Fibroblast of gingiva (primary cell): ENCODE results near the gene WHAMM.
A peak's percentile ranks its signal among the peaks of the same experiment; 100 is the strongest.
"Not testable (repeated sequence)": the region's sequence is repeated elsewhere in the genome, so short reads cannot be mapped to it uniquely, and the experiment has no call there.

Experiments
- DNase-seq: peaks from one replicate; pipeline ENCODE4 v3.0.0-alpha.2; 2011; ENCODE audit warnings: low read depth

The WHAMM gene

DNA sequence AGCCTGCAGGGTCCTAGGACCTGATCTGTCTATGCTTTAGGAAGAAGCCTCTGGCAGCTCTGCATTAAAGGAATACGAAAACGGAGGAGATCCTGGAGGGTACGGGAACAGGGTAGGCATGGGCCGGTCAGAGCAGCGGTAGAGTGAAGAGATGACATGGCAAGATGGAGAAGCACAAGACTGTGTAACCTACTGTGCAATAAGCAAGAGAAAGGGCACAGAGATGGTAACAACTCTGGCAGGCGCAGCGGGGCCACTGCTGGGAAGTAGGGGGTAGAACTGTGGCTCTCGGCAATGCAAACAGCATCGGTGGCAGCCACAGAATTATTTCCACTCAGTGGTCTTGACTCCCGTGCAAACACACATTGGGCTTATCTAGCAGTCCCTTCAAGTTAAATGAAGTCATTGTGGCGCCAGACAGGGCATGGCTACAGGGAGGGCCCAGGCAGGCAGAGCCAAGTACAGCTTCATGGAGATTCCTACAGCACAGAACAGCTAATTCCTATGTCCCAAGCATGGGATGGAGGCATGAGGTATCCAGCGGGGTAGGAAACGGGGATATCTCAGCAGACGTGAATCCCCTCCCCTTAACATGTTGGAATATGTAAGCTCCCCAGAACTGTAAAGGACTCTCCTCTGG, 28.8 kb downstream of the WHAMM start:
- no peak for DNase-seq

DNA sequence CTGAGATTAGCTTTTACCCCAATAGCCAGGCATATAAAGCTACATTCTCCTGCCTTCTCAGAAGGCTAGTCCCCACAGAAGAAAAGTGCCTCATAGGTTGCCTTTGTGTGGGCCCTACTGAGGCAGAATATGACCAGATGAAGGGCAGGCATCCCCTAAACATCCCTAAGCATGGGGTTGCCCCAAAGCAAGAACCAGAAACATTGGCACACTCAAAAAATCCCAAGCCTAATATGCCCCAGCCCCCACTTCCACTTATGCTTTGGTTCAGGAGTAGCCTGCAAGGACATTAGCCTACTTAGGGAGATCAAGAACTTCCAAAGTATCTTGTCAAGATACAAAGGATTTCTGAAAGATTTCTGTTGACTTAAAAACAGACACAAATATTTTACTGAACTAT, 29.7 kb downstream of the WHAMM start:
- no peak for DNase-seq

DNA sequence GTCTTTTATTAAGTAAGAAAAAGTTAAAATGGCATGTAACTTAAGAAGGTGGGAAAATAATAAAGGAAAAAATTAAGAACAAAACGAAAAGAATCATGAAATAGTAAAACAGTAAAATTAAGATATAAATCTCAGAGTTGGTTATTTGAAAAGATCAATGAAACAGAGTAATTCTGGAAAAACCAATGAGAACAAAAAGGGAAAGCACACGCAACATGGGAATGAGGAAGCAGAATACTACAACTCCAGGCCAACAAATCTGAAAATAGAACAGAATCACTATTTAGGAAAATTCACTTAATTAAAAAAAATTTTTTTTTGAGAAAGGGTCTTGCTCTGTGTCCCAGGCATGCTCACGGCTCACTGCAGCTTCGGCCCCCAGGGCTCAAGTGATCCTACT, 30.7 kb downstream of the WHAMM start:
- DNase-seq = no peak

DNA sequence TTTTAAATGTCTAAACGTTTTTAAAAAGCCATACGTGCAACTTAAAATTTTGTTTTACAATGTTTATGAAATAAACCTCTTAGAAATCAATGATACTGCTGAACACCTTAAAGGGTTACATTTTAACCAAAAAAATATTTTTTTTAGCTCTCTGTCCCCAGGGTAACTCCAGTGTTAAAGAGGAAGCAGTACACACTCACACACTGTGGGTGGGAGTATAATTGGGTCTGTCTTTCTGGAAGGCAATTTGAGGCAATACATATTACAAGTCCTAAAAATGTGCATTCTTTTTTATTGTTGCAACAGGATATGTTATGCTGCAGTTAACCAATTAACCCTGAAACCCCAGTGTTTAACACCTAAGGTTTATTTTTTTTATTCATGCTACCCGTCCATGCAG, 34.1 kb downstream of the WHAMM start:
- DNase-seq = no peak

DNA sequence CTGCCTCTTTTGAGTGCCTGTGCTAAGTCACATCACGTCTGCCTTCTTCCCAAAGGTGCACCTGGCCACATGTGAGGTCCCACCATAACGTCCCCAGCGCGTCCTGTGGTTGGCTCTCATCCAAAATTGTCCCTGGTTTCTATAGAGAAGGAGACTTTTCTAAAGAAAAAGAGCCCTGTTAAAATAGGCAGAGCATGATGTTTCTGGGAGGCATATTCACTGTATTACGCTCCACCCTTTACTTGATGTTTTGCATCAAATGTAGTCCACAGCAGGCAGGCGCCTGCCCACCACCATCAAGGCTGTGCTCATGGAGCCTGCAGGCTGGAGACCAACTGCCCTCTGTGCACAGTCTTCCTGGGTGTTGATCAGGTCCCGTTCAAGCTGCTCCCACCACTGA, 36.3 kb downstream of the WHAMM start:
- no peak for DNase-seq

DNA sequence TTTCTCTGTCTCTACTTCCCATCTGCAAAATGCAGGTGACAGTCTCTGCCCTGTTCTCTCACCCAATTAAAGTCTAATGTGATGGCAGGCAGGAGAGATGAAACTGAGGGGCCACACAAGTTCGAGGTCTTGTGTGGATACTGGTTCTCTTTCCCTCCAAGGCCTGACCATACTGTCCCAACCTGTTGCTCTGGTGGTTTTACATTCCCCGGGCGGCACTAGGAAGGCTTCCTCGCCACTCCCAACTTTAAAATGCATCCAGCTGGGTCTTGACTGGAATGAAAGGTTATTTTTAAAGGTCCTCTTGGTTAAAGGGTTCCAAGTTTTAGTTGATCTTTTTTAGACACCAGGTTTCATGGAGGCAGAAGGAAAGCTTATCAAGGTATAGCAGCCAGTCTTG, 37.2 kb downstream of the WHAMM start:
- no peak for DNase-seq

DNA sequence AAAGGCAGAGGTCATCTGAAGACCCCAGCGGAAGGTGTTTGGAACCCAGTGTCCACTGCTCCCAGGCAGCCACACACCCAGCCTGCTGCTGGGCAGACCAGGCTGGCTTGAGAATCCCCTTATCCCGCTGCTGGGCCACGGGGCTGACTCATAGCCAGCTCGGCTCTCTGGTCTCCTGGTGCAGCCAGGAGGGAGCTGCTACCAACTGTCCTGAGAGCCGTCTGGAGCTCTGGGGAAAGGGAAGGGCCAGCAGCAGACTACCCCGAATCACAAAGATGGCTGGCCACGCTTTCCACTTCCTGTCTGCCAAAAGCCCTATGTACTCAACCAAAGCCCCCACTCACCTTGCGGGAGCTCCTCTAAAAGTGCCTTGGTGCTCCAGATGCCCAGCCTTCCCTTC, 38.3 kb downstream of the WHAMM start:
- no peak for DNase-seq

DNA sequence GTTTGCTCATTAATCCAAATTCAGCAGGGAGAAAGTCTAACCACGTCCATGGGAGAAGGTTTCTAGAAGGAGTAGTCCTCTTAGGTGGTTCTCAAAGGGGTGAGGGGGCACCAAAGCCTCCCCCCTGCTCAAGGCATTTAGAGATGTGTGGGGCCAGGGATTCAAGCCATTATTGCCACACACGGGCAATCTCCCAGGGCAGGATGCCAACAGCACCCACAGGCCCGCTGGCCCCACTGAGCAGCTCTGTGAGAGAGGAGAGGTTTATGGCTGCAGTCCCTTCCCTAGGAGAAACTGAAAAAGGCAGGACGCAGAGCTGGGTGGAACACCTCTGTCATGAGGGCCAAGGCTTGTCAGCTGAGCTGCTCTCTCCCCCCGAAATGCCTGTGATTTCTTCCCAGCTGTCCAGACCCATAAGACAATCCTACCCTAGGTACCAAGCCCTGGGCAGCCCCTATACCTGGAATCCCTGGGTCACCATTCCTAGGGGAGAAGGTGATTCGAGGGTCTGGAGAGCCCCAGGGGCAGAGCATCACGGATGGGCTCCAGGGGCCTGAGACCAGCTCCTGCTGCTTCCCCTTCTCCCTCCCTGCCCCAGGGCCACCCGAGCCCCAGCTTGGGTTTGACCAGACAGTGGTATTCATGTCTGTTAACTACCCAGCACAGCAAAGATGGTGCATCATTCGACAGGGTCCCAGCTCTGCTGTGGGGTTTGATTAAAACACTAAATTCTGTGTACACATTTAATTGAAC, 39.0 kb downstream of the WHAMM start:
- DNase-seq = no peak

DNA sequence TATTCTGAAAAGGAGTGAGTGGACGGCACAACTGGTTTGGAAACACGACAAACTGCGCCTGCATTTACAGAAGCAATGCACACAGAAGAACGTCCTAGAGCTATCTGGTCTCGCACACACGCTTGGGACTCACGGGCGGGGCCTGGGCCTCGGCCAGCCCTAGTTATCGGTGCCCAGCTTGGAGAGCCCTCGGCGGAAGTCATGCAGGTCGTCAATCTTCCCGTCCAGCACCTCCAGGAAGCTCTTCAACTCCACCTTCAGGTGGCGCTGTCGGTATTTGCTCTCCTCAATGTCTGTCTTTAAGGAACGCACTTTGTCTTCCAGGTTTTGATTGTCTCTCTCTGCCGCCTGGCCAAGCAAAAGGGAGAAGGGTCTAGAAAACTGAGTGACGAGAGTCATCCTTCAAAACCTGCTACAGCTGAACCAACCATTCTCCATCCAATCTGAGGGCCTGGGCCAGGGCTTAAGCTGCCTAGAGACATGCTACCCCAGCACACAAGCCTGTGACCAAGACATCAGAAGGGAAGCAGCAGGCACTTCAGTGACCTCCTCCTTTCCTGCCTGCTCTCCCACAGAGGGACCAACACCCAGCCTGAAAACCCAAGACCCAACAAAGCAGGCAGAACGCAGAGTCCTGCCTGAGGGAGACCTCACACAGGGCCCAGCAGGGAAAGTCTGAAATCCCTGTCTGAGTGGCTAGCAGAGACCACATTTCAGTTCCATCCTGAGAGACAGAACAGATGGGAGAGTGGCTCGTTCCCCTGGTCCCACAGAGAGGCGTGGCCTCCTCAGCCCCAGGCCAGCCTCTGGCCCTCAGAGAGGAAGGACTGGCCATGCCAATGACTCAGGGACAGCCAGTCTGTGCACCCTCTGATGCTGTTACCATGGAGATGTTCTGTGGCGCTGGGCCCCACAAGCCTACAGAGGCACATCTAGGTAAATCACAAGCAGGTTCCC, 40.4 kb downstream of the WHAMM start:
- peak; percentile 74 for DNase-seq

DNA sequence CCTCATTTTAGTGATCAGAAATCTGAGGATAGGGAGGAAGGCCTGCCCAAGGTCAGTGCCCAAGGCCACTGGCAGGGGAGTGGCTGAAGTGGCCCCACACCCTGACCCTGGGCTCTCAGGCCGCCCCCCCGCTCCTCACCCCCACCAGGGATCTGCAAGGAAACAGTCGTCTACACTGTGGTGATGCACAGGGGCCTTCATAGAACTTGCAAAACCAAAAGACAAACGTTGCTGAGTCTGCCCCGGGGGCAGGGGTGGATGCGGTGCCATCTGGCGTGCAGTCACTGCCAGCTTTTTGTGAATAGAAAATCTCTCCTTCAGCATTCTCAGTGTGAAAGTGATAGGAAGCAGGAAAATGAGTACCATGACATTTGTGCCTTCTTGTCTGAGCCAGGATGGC, 41.3 kb downstream of the WHAMM start:
- DNase-seq = no peak

DNA sequence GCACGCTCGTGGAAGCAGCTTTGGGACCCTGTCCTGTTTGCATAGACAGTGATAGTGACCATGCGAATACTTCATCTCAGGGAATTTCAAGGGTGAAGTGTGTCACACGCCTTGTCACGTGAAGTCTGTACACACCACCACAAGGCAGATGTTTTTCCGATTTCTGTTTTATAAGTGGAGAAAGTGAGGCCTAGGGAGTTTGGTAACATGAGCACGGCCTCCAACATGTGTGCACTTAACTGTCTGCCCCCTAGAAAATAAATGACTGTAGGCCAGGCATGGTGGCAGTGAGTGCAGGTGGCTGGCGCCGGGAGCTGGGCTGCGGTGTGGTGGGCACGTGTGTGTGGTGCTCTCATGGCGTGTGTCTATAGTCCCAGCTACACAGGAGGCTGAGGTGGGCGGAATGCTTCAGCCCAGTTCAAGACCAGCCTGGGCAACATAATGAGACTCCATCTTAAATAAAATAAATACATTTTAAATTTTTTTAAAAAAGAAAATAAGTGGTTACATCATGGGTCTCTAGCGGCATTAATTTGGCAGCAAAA, 42.0 kb downstream of the WHAMM start:
- no peak for DNase-seq

DNA sequence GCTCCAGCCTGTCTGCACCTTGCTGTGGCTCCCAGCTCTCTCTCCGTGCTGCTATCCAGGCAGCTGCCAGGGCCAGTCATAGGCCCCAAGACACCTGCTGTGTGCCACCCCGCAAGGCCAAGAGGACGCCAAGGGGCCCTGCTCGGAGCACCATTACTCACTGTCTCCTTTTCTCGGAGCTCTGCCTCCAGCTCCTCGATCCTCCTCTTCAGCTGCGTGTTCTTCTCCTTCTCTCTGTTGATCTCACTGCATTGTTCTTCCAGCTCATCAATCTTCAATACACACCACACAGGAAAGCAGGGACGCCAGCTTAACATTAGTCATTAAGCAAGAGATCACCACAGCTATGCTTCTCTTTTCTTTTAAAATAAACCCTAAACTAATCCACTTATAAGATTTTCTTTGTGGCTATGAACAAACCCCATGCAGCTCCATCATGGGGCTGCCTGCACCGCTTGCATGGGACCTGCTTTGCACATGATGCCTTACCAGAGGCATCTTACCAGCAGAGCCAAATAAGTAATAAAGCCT, 42.6 kb downstream of the WHAMM start:
- DNase-seq = no peak

DNA sequence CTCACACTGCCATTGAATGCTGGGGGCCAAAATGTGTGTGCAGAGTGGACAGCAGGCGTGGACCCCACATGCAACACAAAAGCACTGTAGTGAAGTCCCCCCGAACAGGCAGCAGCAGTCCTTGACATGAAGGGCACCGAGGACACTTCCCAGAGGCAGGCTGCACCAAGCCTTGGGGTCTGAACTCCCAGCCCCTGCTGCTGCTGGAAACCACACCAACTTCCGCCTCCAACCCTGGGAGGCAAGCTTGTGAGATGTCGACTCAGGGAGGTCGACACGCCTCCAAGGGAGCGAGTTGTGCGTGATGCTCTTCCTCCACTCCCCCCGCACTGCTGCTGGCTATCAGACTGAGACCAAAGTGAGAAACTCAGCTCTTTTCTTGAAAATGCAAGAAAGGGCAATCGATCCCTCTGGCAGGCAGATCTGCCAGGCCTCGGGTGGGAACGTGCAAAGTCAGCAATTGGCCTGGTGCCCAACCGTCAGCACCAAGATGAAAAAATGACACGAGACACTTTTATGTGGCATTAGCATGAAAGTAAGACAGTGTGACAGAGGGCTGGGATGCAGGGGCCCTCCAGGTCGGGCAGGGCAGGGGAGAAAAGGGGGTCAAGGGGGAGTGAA, 43.6 kb downstream of the WHAMM start:
- no peak for DNase-seq

DNA sequence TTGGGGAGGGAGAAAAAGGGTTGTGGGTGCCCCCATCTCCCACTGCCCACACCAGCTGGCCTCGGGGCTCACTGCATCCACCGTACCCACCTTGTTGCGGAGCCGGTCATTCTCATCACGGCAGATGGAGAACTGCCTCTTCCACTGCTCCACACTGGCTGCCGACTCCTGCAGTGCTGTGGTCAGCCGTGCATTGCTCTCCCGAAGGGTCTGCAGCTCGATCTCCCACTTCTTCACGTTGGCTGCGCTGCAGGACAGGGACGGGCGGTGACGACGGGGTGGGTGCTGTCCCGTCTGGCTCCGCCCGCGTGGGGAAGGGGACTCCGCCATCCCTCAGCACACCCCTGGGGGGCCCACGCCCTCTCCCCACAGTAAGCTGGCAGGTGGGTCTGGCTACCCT, 45.1 kb downstream of the WHAMM start:
- no peak for DNase-seq

DNA sequence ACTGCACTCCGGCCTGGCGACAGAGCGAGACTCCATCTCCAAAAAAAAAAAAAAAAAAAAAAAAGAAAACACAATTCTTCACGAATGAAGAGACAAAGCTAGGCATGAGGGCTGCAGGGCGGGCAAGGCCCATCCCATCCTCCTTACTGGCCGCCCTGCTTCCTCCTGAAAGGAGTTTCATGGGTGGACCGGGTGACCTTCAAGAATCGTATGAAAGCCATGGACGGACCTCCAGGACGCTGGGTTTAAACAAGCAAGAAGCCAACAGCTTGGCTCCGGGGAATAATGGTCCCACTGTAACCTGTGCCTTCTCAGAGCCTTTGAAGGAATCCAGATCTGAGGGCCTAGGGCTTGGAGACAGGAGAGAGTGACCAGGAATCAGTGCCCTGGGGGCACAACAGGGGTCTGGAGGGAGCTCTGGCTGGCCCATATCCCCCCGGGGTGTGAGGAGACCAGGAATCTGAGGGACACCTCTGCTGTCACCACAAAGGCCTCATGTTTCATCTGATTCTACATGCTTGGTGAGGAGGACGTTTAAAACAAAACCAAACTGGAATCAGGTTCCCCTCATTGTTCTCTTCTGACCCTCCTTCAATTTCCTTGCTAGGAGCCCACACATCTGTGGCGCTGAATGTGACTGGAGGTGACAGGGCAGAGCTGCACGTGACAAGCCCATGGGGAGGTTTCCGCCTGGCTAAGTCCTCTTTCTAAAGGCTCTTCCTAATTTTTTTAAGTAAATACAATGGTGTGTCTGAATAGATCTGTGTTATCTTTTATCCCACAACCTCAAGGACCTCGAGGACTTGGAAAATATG, 46.1 kb downstream of the WHAMM start:
- no peak for DNase-seq

DNA sequence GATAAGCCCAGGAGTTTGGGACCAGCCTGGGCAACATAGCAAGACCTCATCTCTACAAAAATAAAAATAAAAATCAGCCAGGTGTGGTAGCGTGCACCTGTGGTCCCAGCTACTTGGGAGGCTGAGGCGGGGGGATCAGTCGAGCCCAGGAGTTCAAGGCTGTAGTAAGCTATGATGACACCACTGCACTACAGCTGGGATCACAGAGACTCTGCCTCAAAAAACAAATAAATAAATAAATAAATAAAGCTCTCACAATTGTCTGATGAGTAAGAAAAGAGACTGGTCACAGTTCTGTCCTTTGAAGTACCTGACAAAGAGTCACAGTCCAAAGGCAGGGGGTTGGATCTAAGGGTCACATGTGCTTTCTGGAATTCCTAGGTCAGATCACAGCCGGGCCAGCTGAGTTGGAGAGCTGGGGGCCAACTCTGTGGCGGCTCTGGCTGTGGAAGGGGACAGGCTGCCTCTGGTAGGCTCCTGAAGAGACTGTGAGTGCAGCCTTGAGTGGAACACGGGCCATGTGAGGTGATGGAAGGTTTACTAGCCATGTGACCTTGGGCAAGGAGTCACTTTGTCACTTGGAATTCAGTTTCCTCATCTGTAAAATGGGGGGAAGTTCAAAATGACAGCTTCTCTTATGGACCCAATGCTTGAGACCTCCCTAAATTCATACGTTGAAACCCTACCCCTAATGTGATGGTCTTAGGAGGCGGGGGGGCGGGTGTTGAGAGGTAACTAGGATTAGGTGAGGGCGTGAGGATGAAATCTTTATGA, 47.2 kb downstream of the WHAMM start:
- no peak for DNase-seq

DNA sequence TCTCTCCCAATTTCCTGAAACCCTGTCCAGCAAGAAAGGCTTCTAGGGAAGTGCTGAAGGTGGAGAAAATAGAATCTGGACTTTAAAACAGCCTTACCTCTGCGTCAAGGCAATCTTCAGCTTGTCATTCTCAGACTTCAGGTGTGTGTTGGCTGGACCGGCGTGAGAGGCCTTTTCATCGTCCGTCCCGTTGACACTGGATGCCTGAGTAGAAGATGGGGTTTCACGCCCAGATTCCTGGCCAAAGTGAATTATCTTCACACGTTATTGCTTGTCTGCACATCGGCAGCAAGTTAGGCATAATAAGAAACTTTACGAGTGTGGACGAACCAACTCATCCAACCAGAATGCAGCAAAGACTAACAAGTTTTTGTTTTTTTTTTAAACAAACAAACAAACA, 49.5 kb downstream of the WHAMM start:
- DNase-seq = no peak

DNA sequence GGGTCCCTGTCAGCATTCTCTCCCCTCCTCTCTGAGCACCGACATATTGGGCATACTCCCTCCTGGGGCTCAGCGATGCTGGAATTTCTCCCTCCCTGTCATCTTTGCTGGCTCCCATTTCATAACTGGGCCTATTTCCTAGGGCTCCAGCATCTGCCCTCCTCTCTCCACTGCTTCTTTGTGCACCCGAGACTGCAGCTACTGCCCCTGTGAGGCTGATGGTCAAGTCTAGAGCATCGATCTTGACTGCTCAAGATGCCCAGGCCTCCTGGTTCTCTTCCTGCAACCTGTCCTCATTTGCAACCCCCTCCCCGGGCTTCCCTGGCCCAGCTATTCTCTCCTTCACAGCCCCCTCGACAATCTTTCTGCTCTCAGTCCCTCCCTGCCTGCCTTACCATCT, 53.5 kb downstream of the WHAMM start:
- no peak for DNase-seq

DNA sequence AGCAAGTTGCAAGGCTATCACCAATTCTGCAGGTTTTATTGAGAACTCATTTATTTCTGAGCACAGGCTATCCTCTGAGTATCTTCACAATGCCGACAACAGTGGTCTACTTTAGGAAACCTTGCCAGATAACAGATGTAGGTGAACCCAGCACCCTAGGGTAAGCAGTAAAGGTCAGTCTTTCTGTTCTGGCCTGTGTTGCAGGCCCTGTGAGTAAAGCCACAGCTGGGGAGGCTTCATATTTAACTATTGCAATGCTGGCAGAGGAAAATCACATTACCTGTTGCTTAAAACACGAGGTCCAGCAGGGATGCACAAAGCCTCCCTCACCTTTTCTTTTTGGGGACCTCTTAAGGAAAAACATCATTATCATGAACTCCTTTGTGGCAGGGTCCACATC, 55.5 kb downstream of the WHAMM start:
- DNase-seq = no peak

DNA sequence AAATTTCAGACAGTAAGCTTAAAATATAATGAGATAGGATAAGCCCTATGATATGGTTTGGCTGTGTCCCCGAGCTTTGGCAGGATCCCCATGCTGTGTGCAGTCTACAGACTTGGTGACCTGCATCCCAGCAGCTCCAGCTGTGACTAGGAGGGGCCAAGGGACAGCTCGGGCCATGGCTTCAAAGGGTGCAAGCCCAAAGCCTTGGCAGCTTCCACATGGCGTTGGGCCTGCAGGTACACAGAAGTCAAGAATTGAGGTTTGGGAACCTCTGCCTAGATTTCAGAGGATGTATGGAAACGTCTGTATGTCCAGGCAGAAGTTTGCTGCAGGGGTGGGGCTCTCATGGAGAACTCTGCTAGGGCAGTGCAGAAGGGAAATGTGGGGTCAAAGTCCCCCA, 56.2 kb downstream of the WHAMM start:
- not testable (repeated sequence) for DNase-seq
